ENCODE data around the gene RIT2. TPM values are rescaled to one million over a fixed set of nuclear protein-coding genes. Genes with fewer than 3 reads are reported as not detected.

The RIT2 gene
- polyA plus RNA-seq, 1 of the 3 experiments (the other 2 are of a cell fraction) = not detected

- Histone ChIP-seq H3K36me3 (replicated peaks in 1 of 2; ENCODE audit: control insufficient read depth in 1 of 2, insufficient read depth in 2 of 2, low read length in 1 of 2) (no peaks in the 10 kb centered on the region), H3F3A (replicated peaks; ENCODE audit: insufficient read depth) (no peaks in the 10 kb centered on the region), H4K20me1 (ENCODE audit: insufficient read depth) (no peaks in the 10 kb centered on the region), H3K27ac (ENCODE audit: low read depth in 2 of 2, low read length in 1 of 2) (no peak overlapping the region), H3K4me1 (ENCODE audit: control insufficient read depth in 1 of 2, insufficient read depth in 2 of 2, low read depth in 1 of 2, low read length in 1 of 2) (peaks cover 0 to 9% of the 10 kb centered on the region in 2 experiments; a peak in 2 of 4 replicates), H3K27me3 (ENCODE audit: insufficient read depth) (no peaks in the 10 kb centered on the region), H3K9me3 (no peaks in the 10 kb centered on the region), H3K4me2 (no peak overlapping the region), H3K4me3 (ENCODE audit: low read depth in 2 of 2, low read length in 1 of 2) (no peak overlapping the region), H3K79me2 (ENCODE audit: insufficient read depth) (no peaks in the 10 kb centered on the region), H3K9me2 (no peaks in the 10 kb centered on the region), H2AFZ (ENCODE audit: low read depth) (no peak overlapping the region), H3K9ac (no peak overlapping the region)
- DNase-seq = no peak
- POLR2A ChIA-PET = no interaction called here
- TF ChIP-seq JUND (IDR thresholded peaks at IDR 0.05) = no peak
- no peak for TF ChIP-seq NRF1 (IDR thresholded peaks at IDR 0.05; ENCODE audit: low read depth, low read length)
- TF ChIP-seq, protein P1, sequence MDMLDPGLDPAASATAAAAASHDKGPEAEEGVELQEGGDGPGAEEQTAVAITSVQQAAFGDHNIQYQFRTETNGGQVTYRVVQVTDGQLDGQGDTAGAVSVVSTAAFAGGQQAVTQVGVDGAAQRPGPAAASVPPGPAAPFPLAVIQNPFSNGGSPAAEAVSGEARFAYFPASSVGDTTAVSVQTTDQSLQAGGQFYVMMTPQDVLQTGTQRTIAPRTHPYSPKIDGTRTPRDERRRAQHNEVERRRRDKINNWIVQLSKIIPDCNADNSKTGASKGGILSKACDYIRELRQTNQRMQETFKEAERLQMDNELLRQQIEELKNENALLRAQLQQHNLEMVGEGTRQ (IDR thresholded peaks at IDR 0.05; ENCODE audit: borderline replicate concordance, low read depth, low read length) = no peak
- TF ChIP-seq CHD2 (IDR thresholded peaks at IDR 0.05; ENCODE audit: low read length, partially characterized antibody) = no peak
- TF ChIP-seq TEAD4 (IDR thresholded peaks at IDR 0.05; ENCODE audit: borderline replicate concordance, insufficient read depth) = no peak
- TF ChIP-seq RAD21 (IDR thresholded peaks at IDR 0.05; ENCODE audit: low read length) = no peak
- TF ChIP-seq YY1 (IDR thresholded peaks at IDR 0.05; ENCODE audit: low read depth) = no peak
- TF ChIP-seq FOXJ3 (CRISPR knock-in tag; IDR thresholded peaks at IDR 0.05) = no peak
- TF ChIP-seq ELF1 (IDR thresholded peaks at IDR 0.05) = no peak
- TF ChIP-seq FOSL2 (IDR thresholded peaks at IDR 0.05; ENCODE audit: borderline replicate concordance, low read depth) = no peak
- TF ChIP-seq SMC3 (IDR thresholded peaks at IDR 0.05; ENCODE audit: low read depth, low read length) = no peak
- TF ChIP-seq RFX5 (IDR thresholded peaks at IDR 0.05; ENCODE audit: low read length) = no peak
- no peak for TF ChIP-seq NFIC (IDR thresholded peaks at IDR 0.05; ENCODE audit: borderline replicate concordance)
- TF ChIP-seq, protein P2, sequence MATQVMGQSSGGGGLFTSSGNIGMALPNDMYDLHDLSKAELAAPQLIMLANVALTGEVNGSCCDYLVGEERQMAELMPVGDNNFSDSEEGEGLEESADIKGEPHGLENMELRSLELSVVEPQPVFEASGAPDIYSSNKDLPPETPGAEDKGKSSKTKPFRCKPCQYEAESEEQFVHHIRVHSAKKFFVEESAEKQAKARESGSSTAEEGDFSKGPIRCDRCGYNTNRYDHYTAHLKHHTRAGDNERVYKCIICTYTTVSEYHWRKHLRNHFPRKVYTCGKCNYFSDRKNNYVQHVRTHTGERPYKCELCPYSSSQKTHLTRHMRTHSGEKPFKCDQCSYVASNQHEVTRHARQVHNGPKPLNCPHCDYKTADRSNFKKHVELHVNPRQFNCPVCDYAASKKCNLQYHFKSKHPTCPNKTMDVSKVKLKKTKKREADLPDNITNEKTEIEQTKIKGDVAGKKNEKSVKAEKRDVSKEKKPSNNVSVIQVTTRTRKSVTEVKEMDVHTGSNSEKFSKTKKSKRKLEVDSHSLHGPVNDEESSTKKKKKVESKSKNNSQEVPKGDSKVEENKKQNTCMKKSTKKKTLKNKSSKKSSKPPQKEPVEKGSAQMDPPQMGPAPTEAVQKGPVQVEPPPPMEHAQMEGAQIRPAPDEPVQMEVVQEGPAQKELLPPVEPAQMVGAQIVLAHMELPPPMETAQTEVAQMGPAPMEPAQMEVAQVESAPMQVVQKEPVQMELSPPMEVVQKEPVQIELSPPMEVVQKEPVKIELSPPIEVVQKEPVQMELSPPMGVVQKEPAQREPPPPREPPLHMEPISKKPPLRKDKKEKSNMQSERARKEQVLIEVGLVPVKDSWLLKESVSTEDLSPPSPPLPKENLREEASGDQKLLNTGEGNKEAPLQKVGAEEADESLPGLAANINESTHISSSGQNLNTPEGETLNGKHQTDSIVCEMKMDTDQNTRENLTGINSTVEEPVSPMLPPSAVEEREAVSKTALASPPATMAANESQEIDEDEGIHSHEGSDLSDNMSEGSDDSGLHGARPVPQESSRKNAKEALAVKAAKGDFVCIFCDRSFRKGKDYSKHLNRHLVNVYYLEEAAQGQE (IDR thresholded peaks at IDR 0.05; ENCODE audit: low read depth, low read length) = no peak
- TF ChIP-seq TAF1 (IDR thresholded peaks at IDR 0.05; ENCODE audit: borderline replicate concordance, low read depth, low read length) = no peak
- no peak for TF ChIP-seq EZH2phosphoT487 (IDR thresholded peaks at IDR 0.05; ENCODE audit: borderline replicate concordance, low read depth)
- TF ChIP-seq MXI1 (IDR thresholded peaks at IDR 0.05; ENCODE audit: low read depth, low read length) = no peak
- TF ChIP-seq MAX (IDR thresholded peaks at IDR 0.05; ENCODE audit: low read depth) = no peak
- TF ChIP-seq EP300 (IDR thresholded peaks at IDR 0.05; ENCODE audit: borderline replicate concordance in 1 of 2, low read depth in 1 of 2, low read length in 1 of 2) = no peak
- no peak for TF ChIP-seq POLR2AphosphoS5 (IDR thresholded peaks at IDR 0.05; ENCODE audit: low read depth, low read length)
- CTCF ChIA-PET = no interaction called here
Measured at GRCh38 chr18:43081396-43081795, 34.1 kb downstream of the RIT2 start.
